ENCODE results near the gene ARX.

The ARX gene

DNA sequence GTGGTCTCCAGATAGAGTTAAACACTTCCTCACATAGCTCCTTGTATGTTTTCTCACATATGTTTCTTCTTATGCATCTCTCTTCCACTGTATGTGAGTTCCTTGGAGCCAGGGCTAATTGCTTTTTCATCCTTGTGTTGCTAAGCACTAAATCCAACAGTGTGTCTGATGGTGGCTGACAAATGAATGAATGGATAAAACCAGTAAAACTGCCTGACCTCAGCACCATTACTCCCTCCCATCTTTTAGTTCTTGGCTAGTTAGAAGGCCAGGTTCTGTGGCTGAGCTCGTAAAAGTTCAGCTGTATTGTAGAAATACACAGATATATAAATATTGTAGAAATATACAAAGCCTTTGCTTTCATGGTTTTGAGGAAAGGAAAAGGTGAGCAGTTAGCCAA is 50.4 kb downstream of the ARX start:
- no peaks in the 10 kb centered on the region; the same call in 1 of the 2 replicates for H3K27me3 ChIP-seq (ENCODE audit: control insufficient read depth, insufficient read depth, low read length)
- H3K4me1 ChIP-seq (ENCODE audit: control insufficient read depth, insufficient read depth, low read length), result peaks cover 11% of the 10 kb centered on the region
- H3K9me3 ChIP-seq (ENCODE audit: control insufficient read depth, insufficient read depth, low read depth, low read length), result no peaks in the 10 kb centered on the region
- H3K27ac ChIP-seq (ENCODE audit: low read depth, low read length), result no peak overlapping the region
- no peak overlapping the region for H3K9ac ChIP-seq (ENCODE audit: low read length)
- no peaks in the 10 kb centered on the region for H3K36me3 ChIP-seq (ENCODE audit: control insufficient read depth, insufficient read depth, low read length)
- H3K4me3 ChIP-seq (ENCODE audit: low read depth, low read length), result no peak overlapping the region

DNA sequence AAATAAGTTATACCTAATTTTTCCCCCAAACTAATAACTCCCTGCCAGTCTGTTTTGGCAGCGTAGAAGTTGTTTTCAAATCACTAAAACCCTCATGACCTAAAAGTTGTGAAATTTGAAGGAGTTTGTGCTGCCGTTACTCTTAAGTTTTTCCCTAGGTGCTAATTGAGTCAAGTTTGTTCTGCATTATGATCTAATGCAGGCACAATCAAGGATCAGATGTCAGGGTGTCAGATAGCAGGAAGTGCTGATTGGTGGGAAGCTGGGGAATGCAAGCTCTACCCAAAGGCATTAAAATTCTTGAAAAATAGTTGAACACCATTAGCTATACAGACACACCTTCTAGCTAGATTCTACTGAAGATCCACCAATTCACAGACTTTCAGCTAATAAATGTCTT is 51.9 kb downstream of the ARX start:
- no peaks in the 10 kb centered on the region; the same call in 1 of the 2 replicates for H3K27me3 ChIP-seq (ENCODE audit: control insufficient read depth, insufficient read depth, low read length)
- H3K4me1 ChIP-seq (ENCODE audit: control insufficient read depth, insufficient read depth, low read length), result peaks cover 11% of the 10 kb centered on the region
- no peaks in the 10 kb centered on the region for H3K36me3 ChIP-seq (ENCODE audit: control insufficient read depth, insufficient read depth, low read length)
- H3K4me3 ChIP-seq (ENCODE audit: low read depth, low read length), result no peak overlapping the region
- no peak overlapping the region for H3K9ac ChIP-seq (ENCODE audit: low read length)
- no peak overlapping the region for H3K27ac ChIP-seq (ENCODE audit: low read depth, low read length)
- no peaks in the 10 kb centered on the region for H3K9me3 ChIP-seq (ENCODE audit: control insufficient read depth, insufficient read depth, low read depth, low read length)

DNA sequence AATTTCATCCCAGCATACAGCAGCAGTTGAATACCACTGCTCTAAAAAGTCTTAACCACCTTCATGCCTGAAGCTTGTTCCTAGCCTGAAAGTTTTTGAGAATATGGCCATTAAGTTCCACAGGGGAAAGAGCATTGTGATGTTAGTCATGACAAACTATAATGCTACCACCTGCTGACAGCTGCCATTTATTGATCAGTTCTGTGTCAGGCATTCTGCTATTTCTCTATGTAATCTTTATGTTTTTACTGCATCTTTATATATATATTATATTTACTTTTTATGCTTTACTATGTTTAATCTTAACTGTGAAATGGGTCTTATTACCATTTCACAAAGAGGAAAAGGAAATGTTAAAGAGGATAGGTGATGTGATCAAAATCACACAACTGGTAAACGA is 54.0 kb downstream of the ARX start:
- no peaks in the 10 kb centered on the region; the same call in 1 of the 2 replicates for H3K27me3 ChIP-seq (ENCODE audit: control insufficient read depth, insufficient read depth, low read length)

DNA sequence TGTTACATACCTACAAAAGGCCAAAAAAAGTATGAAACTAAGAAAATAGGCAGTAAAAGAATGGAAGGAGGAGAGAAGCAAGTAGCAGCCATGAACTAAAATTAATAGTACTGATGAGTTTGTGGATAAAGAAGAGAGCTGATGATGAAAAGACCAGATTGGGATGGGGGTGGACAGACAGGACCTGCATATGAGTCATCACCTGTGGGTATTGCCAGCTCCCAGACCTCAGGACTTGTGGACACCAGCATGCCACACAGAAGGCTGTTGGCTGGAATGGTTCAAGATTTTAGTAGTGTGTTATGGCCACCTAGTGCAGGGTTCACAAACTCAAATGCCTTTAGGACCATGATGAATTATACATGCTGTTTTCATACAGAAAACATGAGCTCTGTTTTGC is 58.9 kb downstream of the ARX start:
- H3K27me3 ChIP-seq (ENCODE audit: control insufficient read depth, insufficient read depth, low read length), result no peaks in the 10 kb centered on the region

More for the DNA sequence above, 54.0 kb downstream of the ARX start:
- Histone ChIP-seq H3K36me3 (ENCODE audit: control insufficient read depth, insufficient read depth, low read length) (no peaks in the 10 kb centered on the region), H3K9ac (ENCODE audit: low read length) (no peak overlapping the region), H3K4me1 (ENCODE audit: control insufficient read depth, insufficient read depth, low read length) (peaks cover 11% of the 10 kb centered on the region), H3K9me3 (ENCODE audit: control insufficient read depth, insufficient read depth, low read depth, low read length) (no peaks in the 10 kb centered on the region), H3K27ac (ENCODE audit: low read depth, low read length) (no peak overlapping the region), H3K4me3 (ENCODE audit: low read depth, low read length) (no peak overlapping the region)

DNA sequence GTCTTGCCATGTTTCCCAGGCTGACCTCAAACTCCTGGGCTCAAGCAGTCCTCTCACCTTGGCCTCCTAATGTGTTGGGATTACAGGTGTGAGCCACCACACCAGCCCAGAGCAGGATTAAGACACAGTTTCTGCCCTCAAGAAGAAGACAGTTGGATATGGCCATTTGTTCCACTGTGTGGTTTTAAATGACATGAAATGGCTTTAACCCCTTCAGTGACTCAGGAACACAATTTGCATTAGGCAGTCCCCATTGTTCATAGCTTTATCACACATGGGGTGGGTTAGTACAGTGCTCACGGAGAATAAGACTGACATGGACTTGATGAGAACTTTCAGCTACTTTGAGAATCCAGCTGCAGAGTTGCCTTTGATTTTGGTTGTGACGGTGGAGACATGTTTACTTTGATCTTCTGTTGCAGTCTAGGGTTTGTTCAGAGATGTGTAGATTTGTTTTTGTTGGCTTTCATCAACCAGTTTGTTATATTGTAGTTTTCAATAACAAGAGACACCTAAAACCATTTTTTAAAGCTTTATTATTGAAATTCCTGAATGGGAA is 60.3 kb downstream of the ARX start:
- no peaks in the 10 kb centered on the region for H3K9me3 ChIP-seq (ENCODE audit: control insufficient read depth, insufficient read depth, low read depth, low read length)
- H3K27ac ChIP-seq (ENCODE audit: low read depth, low read length), result no peak overlapping the region
- peaks cover 3% of the 10 kb centered on the region; the same call in 1 of the 2 replicates for H3K4me1 ChIP-seq (ENCODE audit: control insufficient read depth, insufficient read depth, low read length)
- no peak overlapping the region for H3K9ac ChIP-seq (ENCODE audit: low read length)
- no peaks in the 10 kb centered on the region for H3K27me3 ChIP-seq (ENCODE audit: control insufficient read depth, insufficient read depth, low read length)
- no peaks in the 10 kb centered on the region for H3K36me3 ChIP-seq (ENCODE audit: control insufficient read depth, insufficient read depth, low read length)
- H3K4me3 ChIP-seq (ENCODE audit: low read depth, low read length), result no peak overlapping the region

More for the DNA sequence above, 58.9 kb downstream of the ARX start:
- Histone ChIP-seq H3K4me1 (ENCODE audit: control insufficient read depth, insufficient read depth, low read length) (no peaks in the 10 kb centered on the region; the same call in 1 of the 2 replicates), H3K36me3 (ENCODE audit: control insufficient read depth, insufficient read depth, low read length) (no peaks in the 10 kb centered on the region), H3K9me3 (ENCODE audit: control insufficient read depth, insufficient read depth, low read depth, low read length) (no peaks in the 10 kb centered on the region), H3K27ac (ENCODE audit: low read depth, low read length) (no peak overlapping the region), H3K4me3 (ENCODE audit: low read depth, low read length) (no peak overlapping the region), H3K9ac (ENCODE audit: low read length) (no peak overlapping the region)

DNA sequence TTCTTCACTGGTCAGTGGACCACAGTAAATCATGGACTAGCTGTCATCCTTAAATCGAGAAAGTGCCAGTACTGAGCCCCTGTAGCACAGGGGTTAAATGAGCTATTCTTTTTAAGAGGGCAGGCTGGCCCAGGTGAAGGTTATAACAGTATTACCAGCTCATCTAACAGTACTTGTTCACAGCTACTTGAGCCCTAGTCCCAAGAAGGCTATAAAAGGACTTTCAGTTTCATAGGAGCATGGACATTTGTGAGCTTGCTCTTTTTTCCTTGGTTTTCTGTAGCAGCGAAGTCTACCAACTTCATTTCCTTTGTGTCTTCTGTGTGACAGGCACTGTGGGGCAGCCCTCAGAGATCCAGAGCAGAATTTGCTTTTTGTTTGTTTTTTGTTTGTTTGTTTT is 61.0 kb downstream of the ARX start:
- Histone ChIP-seq H3K9me3 (ENCODE audit: control insufficient read depth, insufficient read depth, low read depth, low read length) (no peaks in the 10 kb centered on the region), H3K4me3 (ENCODE audit: low read depth, low read length) (no peak overlapping the region), H3K4me1 (ENCODE audit: control insufficient read depth, insufficient read depth, low read length) (peaks cover 3% of the 10 kb centered on the region; the same call in 1 of the 2 replicates), H3K9ac (ENCODE audit: low read length) (no peak overlapping the region), H3K36me3 (ENCODE audit: control insufficient read depth, insufficient read depth, low read length) (no peaks in the 10 kb centered on the region), H3K27me3 (ENCODE audit: control insufficient read depth, insufficient read depth, low read length) (no peaks in the 10 kb centered on the region), H3K27ac (ENCODE audit: low read depth, low read length) (no peak overlapping the region)

Measured in HUES6 (cell line).